Neural cell (in vitro differentiated cells): ENCODE data around the gene LAMA5. TPM values are rescaled to one million over a fixed set of nuclear protein-coding genes. Genes with fewer than 3 reads are reported as not detected.

ENCODE experiments used
- H2AFZ ChIP-seq: fragments of 200-600, 300-800 bp; sonication (generic), shearing (Covaris generic); 2 replicates; pipeline ENCODE4 v1.6.0; 2014; ENCODE audit warnings: low read depth, mild to moderate bottlenecking, antibody characterized with exemption, low read length, moderate library complexity
- H3F3A ChIP-seq: fragments of 200-600 bp; shearing (Covaris generic); 2 replicates; pipeline ENCODE4 v1.6.1; 2016; ENCODE audit warnings: mild to moderate bottlenecking, moderate library complexity, mixed read lengths, antibody characterized with exemption, low read length; ENCODE audit not compliant: insufficient read depth, poor library complexity, severe bottlenecking
- H3K27ac ChIP-seq: fragments of 200-600, 300-800 bp; sonication (generic), shearing (Covaris generic); 2 replicates; pipeline ENCODE4 v1.5.1; 2014; ENCODE audit warnings: mild to moderate bottlenecking, low read length, moderate library complexity
- H3K27me3 ChIP-seq: fragments of 300-800, 200-600 bp; sonication (generic), shearing (Covaris generic); 2 replicates; pipeline ENCODE4 v1.6.0; 2014; ENCODE audit warnings: mild to moderate bottlenecking, low read depth, low read length, moderate library complexity; ENCODE audit not compliant: insufficient read depth
- H3K36me3 ChIP-seq: fragments of 300-800, 200-600 bp; sonication (generic), shearing (Covaris generic); 2 replicates; pipeline ENCODE4 v1.5.1; 2014; ENCODE audit warnings: mild to moderate bottlenecking, antibody characterized with exemption, low read length, moderate library complexity; ENCODE audit not compliant: insufficient read depth
- H3K4me2 ChIP-seq: fragments of 300-800, 200-600 bp; sonication (generic), shearing (Covaris generic); 2 replicates; pipeline ENCODE4 v1.6.0; 2014; ENCODE audit warnings: mild to moderate bottlenecking, low read length
- H3K4me3 ChIP-seq: fragments of 300-800, 200-600 bp; sonication (generic), shearing (Covaris generic); 2 replicates; pipeline ENCODE4 v1.5.1; 2014; ENCODE audit warnings: mild to moderate bottlenecking, low read length, moderate library complexity
- H3K79me2 ChIP-seq: fragments of 200-600 bp; shearing (Covaris generic); replicated peaks from 2 replicates; pipeline ENCODE4 v1.6.0; 2014; ENCODE audit warnings: mild to moderate bottlenecking, low read length, moderate library complexity; ENCODE audit not compliant: insufficient read depth
- H3K9ac ChIP-seq: fragments of 300-800, 200-600 bp; sonication (generic), shearing (Covaris generic); 2 replicates; pipeline ENCODE4 v1.6.1; 2016; ENCODE audit warnings: mild to moderate bottlenecking, low read length, mixed read lengths
- H3K9me2 ChIP-seq: fragments of 200-600 bp; shearing (Covaris generic); 2 replicates; pipeline ENCODE4 v1.6.1; 2016; ENCODE audit warnings: mild to moderate bottlenecking, low read length, mixed read lengths; ENCODE audit not compliant: insufficient read depth
- H3K9me3 ChIP-seq: fragments of 200-600, 300-800 bp; sonication (generic), shearing (Covaris generic); 2 replicates; pipeline ENCODE4 v1.6.1; 2016; ENCODE audit warnings: mild to moderate bottlenecking, mixed run types, low read length, moderate library complexity, mixed read lengths
- H4K20me1 ChIP-seq: fragments of 200-600 bp; shearing (Covaris generic); 2 replicates; pipeline ENCODE4 v1.6.1; 2016; ENCODE audit warnings: mild to moderate bottlenecking, mixed run types; ENCODE audit not compliant: insufficient read depth
- EP300 ChIP-seq: fragments of 450-650 bp; conservative IDR thresholded peaks from 2 replicates; pipeline ENCODE4 v1.6.1; 2014; ENCODE audit warnings: antibody characterized with exemption, mild to moderate bottlenecking, moderate library complexity; ENCODE audit not compliant: poor library complexity, severe bottlenecking
- EZH2 ChIP-seq: fragments of 200-600, 300-800 bp; shearing (Covaris generic), sonication (generic); IDR thresholded peaks from 2 replicates; pipeline ENCODE4 v1.6.1; 2014; ENCODE audit warnings: antibody characterized with exemption, low read length, borderline replicate concordance, mild to moderate bottlenecking; ENCODE audit not compliant: insufficient read depth, poor library complexity, severe bottlenecking
- MXI1 ChIP-seq: fragments of 450-650 bp; conservative IDR thresholded peaks from 2 replicates; pipeline ENCODE4 v1.6.1; 2014; ENCODE audit warnings: antibody characterized with exemption, mild to moderate bottlenecking; ENCODE audit not compliant: poor library complexity, severe bottlenecking
- POLR2AphosphoS5 ChIP-seq: IDR thresholded peaks from 2 replicates; pipeline ENCODE4 v1.6.1; 2012
- RAD21 ChIP-seq: fragments of 450-650 bp; conservative IDR thresholded peaks from 2 replicates; pipeline ENCODE4 v1.6.1; 2014; ENCODE audit warnings: antibody characterized with exemption, mild to moderate bottlenecking, moderate library complexity
- SMC3 ChIP-seq: fragments of 450-650 bp; conservative IDR thresholded peaks from 2 replicates; pipeline ENCODE4 v1.6.1; 2014; ENCODE audit warnings: antibody characterized with exemption, mild to moderate bottlenecking, moderate library complexity; ENCODE audit not compliant: poor library complexity
- TAF1 ChIP-seq: IDR thresholded peaks from 2 replicates; pipeline ENCODE4 v1.6.1; 2012; ENCODE audit warnings: low read depth
- polyA plus RNA-seq: library from polyadenylated mRNA; depleted of rRNA; stranded (reverse); fragments of >200 nt; gene quantifications from 2 replicates; pipeline ENCODE4 v1.2.3, GENCODE V29; 2014
- TF ChIP-seq, protein P1 (sequence below): IDR thresholded peaks from 2 replicates; pipeline ENCODE4 v1.6.1; 2012; ENCODE audit warnings: borderline replicate concordance
- TF ChIP-seq, protein P2 (sequence below): fragments of 450-650 bp; IDR thresholded peaks from 2 replicates; pipeline ENCODE4 v1.5.1; 2014; ENCODE audit warnings: antibody characterized with exemption, mild to moderate bottlenecking, moderate library complexity; ENCODE audit not compliant: poor library complexity, severe bottlenecking

LAMA5 gene
- polyA plus RNA-seq, 1 donor from 2014 or later: 27.2 TPM

GRCh38 chr20:62351469-62352401 lies 15.4 kb downstream of the LAMA5 start:
- no peaks in the 10 kb centered on the region for H3K79me2 ChIP-seq
- no peaks in the 10 kb centered on the region for H3K9me3 ChIP-seq
- H3K4me3 ChIP-seq: no peak overlapping the region
- H2AFZ ChIP-seq: no peak overlapping the region
- TF ChIP-seq, protein P1, sequence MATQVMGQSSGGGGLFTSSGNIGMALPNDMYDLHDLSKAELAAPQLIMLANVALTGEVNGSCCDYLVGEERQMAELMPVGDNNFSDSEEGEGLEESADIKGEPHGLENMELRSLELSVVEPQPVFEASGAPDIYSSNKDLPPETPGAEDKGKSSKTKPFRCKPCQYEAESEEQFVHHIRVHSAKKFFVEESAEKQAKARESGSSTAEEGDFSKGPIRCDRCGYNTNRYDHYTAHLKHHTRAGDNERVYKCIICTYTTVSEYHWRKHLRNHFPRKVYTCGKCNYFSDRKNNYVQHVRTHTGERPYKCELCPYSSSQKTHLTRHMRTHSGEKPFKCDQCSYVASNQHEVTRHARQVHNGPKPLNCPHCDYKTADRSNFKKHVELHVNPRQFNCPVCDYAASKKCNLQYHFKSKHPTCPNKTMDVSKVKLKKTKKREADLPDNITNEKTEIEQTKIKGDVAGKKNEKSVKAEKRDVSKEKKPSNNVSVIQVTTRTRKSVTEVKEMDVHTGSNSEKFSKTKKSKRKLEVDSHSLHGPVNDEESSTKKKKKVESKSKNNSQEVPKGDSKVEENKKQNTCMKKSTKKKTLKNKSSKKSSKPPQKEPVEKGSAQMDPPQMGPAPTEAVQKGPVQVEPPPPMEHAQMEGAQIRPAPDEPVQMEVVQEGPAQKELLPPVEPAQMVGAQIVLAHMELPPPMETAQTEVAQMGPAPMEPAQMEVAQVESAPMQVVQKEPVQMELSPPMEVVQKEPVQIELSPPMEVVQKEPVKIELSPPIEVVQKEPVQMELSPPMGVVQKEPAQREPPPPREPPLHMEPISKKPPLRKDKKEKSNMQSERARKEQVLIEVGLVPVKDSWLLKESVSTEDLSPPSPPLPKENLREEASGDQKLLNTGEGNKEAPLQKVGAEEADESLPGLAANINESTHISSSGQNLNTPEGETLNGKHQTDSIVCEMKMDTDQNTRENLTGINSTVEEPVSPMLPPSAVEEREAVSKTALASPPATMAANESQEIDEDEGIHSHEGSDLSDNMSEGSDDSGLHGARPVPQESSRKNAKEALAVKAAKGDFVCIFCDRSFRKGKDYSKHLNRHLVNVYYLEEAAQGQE: no peak
- TF ChIP-seq TAF1 (no peak), MXI1 (no peak), SMC3 (no peak), POLR2AphosphoS5 (no peak), EZH2 (no peak), RAD21 (no peak), EP300 (no peak)
- TF ChIP-seq, protein P2, sequence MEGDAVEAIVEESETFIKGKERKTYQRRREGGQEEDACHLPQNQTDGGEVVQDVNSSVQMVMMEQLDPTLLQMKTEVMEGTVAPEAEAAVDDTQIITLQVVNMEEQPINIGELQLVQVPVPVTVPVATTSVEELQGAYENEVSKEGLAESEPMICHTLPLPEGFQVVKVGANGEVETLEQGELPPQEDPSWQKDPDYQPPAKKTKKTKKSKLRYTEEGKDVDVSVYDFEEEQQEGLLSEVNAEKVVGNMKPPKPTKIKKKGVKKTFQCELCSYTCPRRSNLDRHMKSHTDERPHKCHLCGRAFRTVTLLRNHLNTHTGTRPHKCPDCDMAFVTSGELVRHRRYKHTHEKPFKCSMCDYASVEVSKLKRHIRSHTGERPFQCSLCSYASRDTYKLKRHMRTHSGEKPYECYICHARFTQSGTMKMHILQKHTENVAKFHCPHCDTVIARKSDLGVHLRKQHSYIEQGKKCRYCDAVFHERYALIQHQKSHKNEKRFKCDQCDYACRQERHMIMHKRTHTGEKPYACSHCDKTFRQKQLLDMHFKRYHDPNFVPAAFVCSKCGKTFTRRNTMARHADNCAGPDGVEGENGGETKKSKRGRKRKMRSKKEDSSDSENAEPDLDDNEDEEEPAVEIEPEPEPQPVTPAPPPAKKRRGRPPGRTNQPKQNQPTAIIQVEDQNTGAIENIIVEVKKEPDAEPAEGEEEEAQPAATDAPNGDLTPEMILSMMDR: no peak
- H3K9ac ChIP-seq: no peak overlapping the region
- H3K27ac ChIP-seq: no peak overlapping the region
- H3K9me2 ChIP-seq: no peaks in the 10 kb centered on the region
- H3F3A ChIP-seq: no peaks in the 10 kb centered on the region
- H4K20me1 ChIP-seq: no peaks in the 10 kb centered on the region
- no peak overlapping the region for H3K4me2 ChIP-seq
- H3K27me3 ChIP-seq: no peaks in the 10 kb centered on the region
- no peaks in the 10 kb centered on the region for H3K36me3 ChIP-seq

DNA sequence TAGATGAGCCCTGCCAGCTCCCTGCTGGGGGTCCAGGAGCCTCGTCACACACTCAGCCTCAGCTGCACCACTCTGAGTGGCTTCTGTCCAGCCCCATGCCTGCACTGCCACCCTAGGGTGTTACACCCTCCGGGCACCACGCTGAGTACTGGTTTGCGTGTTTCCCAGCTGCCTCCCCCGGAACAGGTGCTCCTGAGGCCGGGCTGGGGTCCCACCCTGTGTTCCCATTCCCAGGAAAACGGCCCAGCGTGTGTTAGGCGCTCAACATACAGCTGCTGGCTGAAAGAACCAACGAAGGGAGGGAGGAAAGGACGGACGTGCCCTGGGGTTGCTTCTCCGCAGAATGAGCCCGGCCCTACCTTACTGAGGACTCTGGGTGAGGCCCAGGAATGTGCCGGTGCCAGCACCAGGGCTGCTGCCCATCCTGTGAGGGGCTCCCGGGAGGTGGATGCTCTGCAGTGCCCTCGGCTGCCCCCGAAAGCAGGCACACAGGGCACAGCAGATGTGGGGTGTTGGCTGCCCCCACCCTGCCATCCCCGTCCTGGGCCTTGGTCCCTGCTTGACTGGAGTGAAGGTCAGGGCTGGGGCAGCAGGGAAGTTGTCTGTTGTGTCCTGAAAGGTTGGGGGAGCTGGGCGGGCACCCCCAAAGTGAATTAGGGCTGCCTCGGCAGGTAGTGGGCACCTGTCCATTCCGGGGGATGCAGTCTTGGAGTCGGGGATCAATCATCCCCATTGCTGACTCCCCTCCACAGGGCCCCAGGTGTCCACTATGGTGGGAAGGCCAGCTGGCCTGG lies 16.3 kb downstream of the LAMA5 start:
- H3K4me3 ChIP-seq: no peak overlapping the region
- no peaks in the 10 kb centered on the region for H3K36me3 ChIP-seq
- H3F3A ChIP-seq: no peaks in the 10 kb centered on the region

More for the DNA sequence above, 16.3 kb downstream of the LAMA5 start:
- H3K4me2 ChIP-seq: no peak overlapping the region
- no peak overlapping the region for H3K9ac ChIP-seq
- H3K9me3 ChIP-seq: no peaks in the 10 kb centered on the region
- H3K27ac ChIP-seq: no peak overlapping the region
- no peaks in the 10 kb centered on the region for H3K27me3 ChIP-seq
- TF ChIP-seq SMC3 (no peak), EP300 (no peak), TAF1 (no peak), RAD21 (no peak), MXI1 (no peak), POLR2AphosphoS5 (no peak), EZH2 (no peak)
- TF ChIP-seq, protein P1: no peak
- TF ChIP-seq, protein P2: no peak
- no peaks in the 10 kb centered on the region for H4K20me1 ChIP-seq
- no peak overlapping the region for H2AFZ ChIP-seq
- H3K79me2 ChIP-seq: no peaks in the 10 kb centered on the region
- H3K9me2 ChIP-seq: no peaks in the 10 kb centered on the region
